WTC11 (cell line): ENCODE results near the gene KCNG4.

Experiments used
- ATF2 ChIP-seq: sonication (generic); formaldehyde crosslinking; IDR thresholded peaks from 2 replicates; pipeline ENCODE4 v1.8.1; 2022; ENCODE audit warnings: low read depth, missing genetic modification reagents, borderline replicate concordance
- NFE2L1 ChIP-seq: sonication (generic); formaldehyde crosslinking; IDR thresholded peaks from 2 replicates; pipeline ENCODE4 v1.8.1; 2023; ENCODE audit warnings: missing genetic modification reagents
- RELA ChIP-seq: sonication (generic); formaldehyde crosslinking; IDR thresholded peaks from 2 replicates; pipeline ENCODE4 v1.8.1; 2022; ENCODE audit warnings: missing genetic modification reagents, mild to moderate bottlenecking, borderline replicate concordance
- TEAD4 ChIP-seq: sonication (generic); formaldehyde crosslinking; IDR thresholded peaks from 2 replicates; pipeline ENCODE4 v1.8.0; 2022; ENCODE audit warnings: mild to moderate bottlenecking, missing genetic modification reagents
- ZBTB21 ChIP-seq: sonication (generic); formaldehyde crosslinking; IDR thresholded peaks from 2 replicates; pipeline ENCODE4 v1.8.1; 2023; ENCODE audit warnings: mild to moderate bottlenecking, missing genetic modification reagents, borderline replicate concordance
- TF ChIP-seq, protein P1 (sequence below): fragments of 200-600 bp; IDR thresholded peaks from 2 replicates; pipeline ENCODE4 v1.8.0; 2022; ENCODE audit warnings: antibody characterized with exemption

GRCh38 chr16:84196101-84196500 is 43.7 kb downstream of the KCNG4 start:
- TF ChIP-seq TEAD4 (CRISPR knock-in tag) = no peak
- TF ChIP-seq, protein P1, sequence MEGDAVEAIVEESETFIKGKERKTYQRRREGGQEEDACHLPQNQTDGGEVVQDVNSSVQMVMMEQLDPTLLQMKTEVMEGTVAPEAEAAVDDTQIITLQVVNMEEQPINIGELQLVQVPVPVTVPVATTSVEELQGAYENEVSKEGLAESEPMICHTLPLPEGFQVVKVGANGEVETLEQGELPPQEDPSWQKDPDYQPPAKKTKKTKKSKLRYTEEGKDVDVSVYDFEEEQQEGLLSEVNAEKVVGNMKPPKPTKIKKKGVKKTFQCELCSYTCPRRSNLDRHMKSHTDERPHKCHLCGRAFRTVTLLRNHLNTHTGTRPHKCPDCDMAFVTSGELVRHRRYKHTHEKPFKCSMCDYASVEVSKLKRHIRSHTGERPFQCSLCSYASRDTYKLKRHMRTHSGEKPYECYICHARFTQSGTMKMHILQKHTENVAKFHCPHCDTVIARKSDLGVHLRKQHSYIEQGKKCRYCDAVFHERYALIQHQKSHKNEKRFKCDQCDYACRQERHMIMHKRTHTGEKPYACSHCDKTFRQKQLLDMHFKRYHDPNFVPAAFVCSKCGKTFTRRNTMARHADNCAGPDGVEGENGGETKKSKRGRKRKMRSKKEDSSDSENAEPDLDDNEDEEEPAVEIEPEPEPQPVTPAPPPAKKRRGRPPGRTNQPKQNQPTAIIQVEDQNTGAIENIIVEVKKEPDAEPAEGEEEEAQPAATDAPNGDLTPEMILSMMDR = no peak
- TF ChIP-seq ATF2 (CRISPR knock-in tag) = no peak
- TF ChIP-seq ZBTB21 (CRISPR knock-in tag) = no peak
- TF ChIP-seq NFE2L1 (CRISPR knock-in tag) = no peak
- no peak for TF ChIP-seq RELA (CRISPR knock-in tag)
